Gastrocnemius medialis (tissue), 4 donors: Measurements from ENCODE around the gene RPL22L1. TPM values are rescaled to one million over a fixed set of nuclear protein-coding genes. Genes with fewer than 3 reads are reported as not detected.

Experiments
- ATAC-seq, 2 donors: fragments of 150-250 bp; one replicate each; pipeline ENCODE4 v1.9.1; 2016
- DNase-seq, 2 donors: peaks; one replicate each; pipeline ENCODE4 v3.0.0-alpha.2; 2019
- H3K27ac ChIP-seq, 4 donors: fragments of 200-600 bp; sonication (generic); 1 replicate in 1 of 4; 2 replicates in 3 of 4; pipeline ENCODE4 v1.5.1; 2016 to 2018; ENCODE audit warnings: mild to moderate bottlenecking in 2 of 4, moderate library complexity in 1 of 4
- H3K27me3 ChIP-seq, 3 donors: fragments of 200-600 bp; sonication (generic) in 2 of 3; 1 replicate in 1 of 3; 2 replicates in 2 of 3; pipeline versions ENCODE4 v1.5.1 to v1.6.0; 2016 to 2019; ENCODE audit warnings: mild to moderate bottlenecking in 1 of 3, moderate library complexity in 1 of 3
- H3K36me3 ChIP-seq, 2 donors: fragments of 200-600 bp; sonication (generic) in 1 of 2; one replicate each; pipeline ENCODE4 v1.5.1; 2017 to 2018
- H3K4me1 ChIP-seq, 2 donors: fragments of 200-600 bp; sonication (generic) in 1 of 2; one replicate each; pipeline ENCODE4 v1.5.1; 2016 to 2017; ENCODE audit warnings: mild to moderate bottlenecking in 2 of 2
- H3K4me3 ChIP-seq, 4 donors: fragments of 200-600 bp; sonication (generic) in 3 of 4; 1 replicate in 1 of 4; 2 replicates in 3 of 4; pipeline ENCODE4 v1.5.1; 2016 to 2019; ENCODE audit warnings: mild to moderate bottlenecking in 2 of 4
- H3K9me3 ChIP-seq, 3 donors: fragments of 200-600 bp; sonication (generic) in 2 of 3; 1 replicate in 1 of 3; 2 replicates in 2 of 3; pipeline ENCODE4 v1.5.1; 2016 to 2019
- CTCF ChIP-seq, 5 experiments: fragments of 450-650 bp in 3 of 5; fragments of 200-600 bp in 2 of 5; sonication (generic) in 2 of 5; IDR thresholded peaks in 4 of 5; conservative IDR thresholded peaks in 1 of 5; 1 replicate in 4 of 5; 2 replicates in 1 of 5; pipeline ENCODE4 v1.5.1; 2016 to 2019; ENCODE audit warnings: antibody characterized with exemption in 5 of 5, mild to moderate bottlenecking in 3 of 5, moderate library complexity in 3 of 5
- POLR2A ChIP-seq, 2 donors: fragments of 450-650 bp; IDR thresholded peaks; one replicate each; pipeline ENCODE4 v1.6.1; 2017; ENCODE audit warnings: antibody characterized with exemption in 2 of 2, mild to moderate bottlenecking in 2 of 2, moderate library complexity in 2 of 2
- in situ Hi-C, 4 donors: fragments of 200-750 bp; cut with MboI; loops; one replicate each; pipeline versions ENCODE4 v1.15.0 to v1.8.0; 2017; ENCODE audit warnings: low sequenced_read_pairs in 4 of 4
- intact Hi-C: fragments of 100-400 bp; cut with DNase I; formaldehyde crosslinking; loops from one replicate; pipeline ENCODE4 v1.15.1; 2023; ENCODE audit warnings: low total_unique reads
- total RNA-seq, 4 donors: library from RNA; depleted of rRNA; stranded (reverse); fragments of >200 nt; gene quantifications; one replicate each; pipeline versions ENCODE4 v1.1.0 to v1.2.3, GENCODE V29; 2016

RPL22L1 gene
- total RNA-seq, 4 donors from 2014 or later = 28.3 to 83.5 (median 29.5) TPM

GRCh38 chr3:170816841-170817240 lies 53.2 kb downstream of the RPL22L1 start:
- Histone ChIP-seq H3K27ac (no peak overlapping the region), H3K27me3 (no peaks in the 10 kb centered on the region), H3K4me1 (no peaks in the 10 kb centered on the region), H3K4me3 (no peak overlapping the region), H3K36me3 (no peaks in the 10 kb centered on the region), H3K9me3 (no peaks in the 10 kb centered on the region)
- ATAC-seq (no peak), DNase-seq (no peak)
- intact Hi-C loops (no loop called here), in situ Hi-C loops (loop anchor here (10.0 to 25.0 kb wide), 4 partner anchors 402 to 505 kb away; partner anchors contain the start of gene CLDN11 (in 4 of the 4))
- TF ChIP-seq CTCF (IDR thresholded peaks at IDR 0.05 in 4 of 5, conservative IDR thresholded peaks at IDR 0.05 in 1 of 5) (no peak), POLR2A (IDR thresholded peaks at IDR 0.05) (no peak)

- in situ Hi-C loops = loop anchor here (10.0 to 25.0 kb wide), 4 partner anchors 402 to 504 kb away; partner anchors contain the start of gene CLDN11 (in 4 of the 4)
- Histone ChIP-seq H3K4me1 (no peaks in the 10 kb centered on the region), H3K36me3 (no peaks in the 10 kb centered on the region), H3K4me3 (no peak overlapping the region), H3K27ac (no peak overlapping the region), H3K27me3 (no peaks in the 10 kb centered on the region), H3K9me3 (no peaks in the 10 kb centered on the region)
- TF ChIP-seq CTCF (IDR thresholded peaks at IDR 0.05 in 4 of 5, conservative IDR thresholded peaks at IDR 0.05 in 1 of 5) (no peak), POLR2A (IDR thresholded peaks at IDR 0.05) (no peak)
- intact Hi-C loops = no loop called here
- ATAC-seq (no peak), DNase-seq (no peak)
Observed at GRCh38 chr3:170816341-170816740, 53.7 kb downstream of the RPL22L1 start.

GRCh38 chr3:170815936-170816335 lies 54.1 kb downstream of the RPL22L1 start:
- DNase-seq = no peak
- Histone ChIP-seq H3K4me3 (no peak overlapping the region), H3K27ac (no peak overlapping the region), H3K4me1 (no peaks in the 10 kb centered on the region), H3K27me3 (no peaks in the 10 kb centered on the region), H3K36me3 (no peaks in the 10 kb centered on the region), H3K9me3 (no peaks in the 10 kb centered on the region)
- intact Hi-C loops (no loop called here), in situ Hi-C loops (loop anchor here (10.0 to 25.0 kb wide), 4 partner anchors 401 to 504 kb away; partner anchors contain the start of gene CLDN11 (in 4 of the 4))
- no peak for ATAC-seq
- no peak for TF ChIP-seq POLR2A (IDR thresholded peaks at IDR 0.05)
- TF ChIP-seq CTCF (IDR thresholded peaks at IDR 0.05 in 4 of 5, conservative IDR thresholded peaks at IDR 0.05 in 1 of 5) = no peak

GRCh38 chr3:170815340-170815739 lies 54.7 kb downstream of the RPL22L1 start:
- Histone ChIP-seq H3K9me3 (no peaks in the 10 kb centered on the region), H3K4me1 (no peaks in the 10 kb centered on the region), H3K27ac (no peak overlapping the region), H3K36me3 (no peaks in the 10 kb centered on the region), H3K27me3 (no peaks in the 10 kb centered on the region), H3K4me3 (no peak overlapping the region)
- ATAC-seq = no peak
- TF ChIP-seq CTCF (IDR thresholded peaks at IDR 0.05 in 4 of 5, conservative IDR thresholded peaks at IDR 0.05 in 1 of 5) (no peak), POLR2A (IDR thresholded peaks at IDR 0.05) (no peak)
- intact Hi-C loops (no loop called here), in situ Hi-C loops (loop anchor here (10.0 to 25.0 kb wide), 4 partner anchors 401 to 503 kb away; partner anchors contain the start of gene CLDN11 (in 4 of the 4))
- DNase-seq = no peak

Other genes starting within 250 kb of the RPL22L1 start
- 1 to 10 TPM in 3 of 4 donors, under 1 TPM in 1; 0.86 to 9.5 (median 1.5) TPM for gene EIF5A2, start 38.4 kb upstream of the RPL22L1 start, total RNA-seq
- under 1 TPM in 2 of 4 donors, not detected in 2; 0.26 to 0.51 TPM for gene SLC2A2, start 156.5 kb upstream of the RPL22L1 start, total RNA-seq